HG02938 (cell line): ENCODE data around the gene PTGDR2.
"Not testable (repeated sequence)": the region's sequence is repeated elsewhere in the genome, so short reads cannot be mapped to it uniquely, and the experiment has no call there.

Experiments
- ATAC-seq: cut with Tn5 transposase; IDR thresholded peaks from one replicate; pipeline ENCODE4 v1.9.1; 2021; ENCODE audit warnings: mild to moderate bottlenecking, moderate library complexity; ENCODE audit not compliant: unreplicated experiment

Gene PTGDR2

DNA sequence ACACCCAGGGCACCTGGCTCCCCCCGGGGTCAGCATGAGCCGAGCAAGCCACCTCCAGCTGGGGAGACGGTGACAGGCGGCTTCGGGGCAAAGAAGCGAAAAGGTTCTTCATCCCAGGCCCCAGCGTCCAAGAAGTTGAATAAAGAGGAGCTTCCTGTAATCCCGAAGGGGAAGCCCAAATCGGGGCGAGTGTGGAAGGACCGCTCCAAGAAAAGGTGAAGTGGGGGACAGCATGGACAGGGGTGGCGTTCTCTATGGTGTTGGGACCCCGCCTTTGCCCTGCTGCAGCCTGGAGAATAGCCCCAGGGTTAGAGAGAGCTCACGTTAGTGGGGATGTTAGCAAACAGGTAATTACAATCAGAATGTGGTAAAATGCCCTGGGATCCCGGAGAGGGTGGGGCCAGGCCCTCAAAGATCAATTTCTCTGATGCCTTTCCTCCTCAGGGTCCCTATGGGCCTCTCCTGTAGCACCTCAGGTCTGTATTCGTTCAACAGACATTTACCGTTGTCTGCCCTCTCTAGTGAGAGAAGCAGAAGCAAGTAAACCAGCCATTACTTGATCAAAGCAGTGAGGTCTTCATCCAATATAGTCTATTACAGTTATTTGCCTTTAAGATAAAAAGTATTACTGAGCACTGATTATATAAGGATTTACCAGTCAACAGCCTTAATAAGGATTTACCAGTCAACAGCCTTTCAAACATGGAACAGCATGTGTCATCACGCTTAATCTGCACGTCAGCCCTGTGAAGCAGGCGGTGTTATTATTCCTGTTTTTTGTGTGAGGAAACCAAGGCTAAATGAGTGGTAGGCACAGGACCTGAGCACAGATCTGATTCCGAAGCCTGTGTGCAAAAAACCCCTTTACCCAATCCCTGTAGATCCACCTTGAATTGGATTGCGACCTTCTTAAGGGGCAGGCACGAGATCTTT is 12.8 kb downstream of the PTGDR2 start:
- no peak for ATAC-seq

DNA sequence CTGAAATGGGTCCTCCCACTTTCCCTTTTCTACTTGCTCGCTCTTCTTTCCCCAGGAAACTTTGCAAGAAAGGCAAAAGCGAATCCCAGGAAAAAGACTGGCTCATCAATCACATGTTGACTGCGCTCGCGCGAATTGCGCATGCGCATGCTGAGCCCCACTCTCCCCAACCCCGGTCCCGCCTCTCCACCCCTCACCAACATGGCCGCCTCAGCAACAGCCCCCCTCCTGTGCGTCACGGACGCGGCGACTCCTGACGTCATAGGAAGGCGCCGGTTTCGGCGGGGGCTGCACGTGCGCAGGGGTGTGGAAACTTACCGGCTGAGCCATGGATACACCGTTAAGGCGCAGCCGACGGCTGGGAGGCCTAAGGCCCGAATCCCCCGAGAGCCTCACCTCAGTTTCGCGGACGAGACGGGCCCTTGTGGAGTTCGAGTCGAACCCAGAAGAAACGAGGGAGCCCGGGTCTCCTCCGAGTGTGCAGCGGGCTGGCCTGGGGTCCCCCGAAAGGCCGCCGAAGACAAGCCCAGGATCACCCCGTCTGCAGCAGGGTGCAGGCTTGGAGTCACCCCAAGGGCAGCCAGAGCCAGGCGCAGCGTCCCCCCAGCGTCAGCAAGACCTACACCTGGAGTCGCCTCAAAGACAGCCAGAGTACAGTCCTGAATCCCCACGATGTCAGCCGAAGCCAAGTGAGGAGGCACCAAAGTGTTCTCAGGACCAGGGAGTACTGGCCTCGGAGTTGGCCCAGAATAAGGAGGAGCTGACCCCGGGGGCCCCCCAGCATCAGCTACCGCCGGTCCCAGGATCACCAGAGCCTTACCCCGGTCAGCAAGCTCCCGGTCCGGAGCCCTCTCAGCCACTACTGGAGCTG is 13.7 kb downstream of the PTGDR2 start, which contains the start of gene CCDC86:
CCDC86 (plus strand) TSS at position 317 of the 871 bp plus-strand sequence; CDS start at position 329, 12 bp downstream.
- peak; percentile 72 for ATAC-seq

DNA sequence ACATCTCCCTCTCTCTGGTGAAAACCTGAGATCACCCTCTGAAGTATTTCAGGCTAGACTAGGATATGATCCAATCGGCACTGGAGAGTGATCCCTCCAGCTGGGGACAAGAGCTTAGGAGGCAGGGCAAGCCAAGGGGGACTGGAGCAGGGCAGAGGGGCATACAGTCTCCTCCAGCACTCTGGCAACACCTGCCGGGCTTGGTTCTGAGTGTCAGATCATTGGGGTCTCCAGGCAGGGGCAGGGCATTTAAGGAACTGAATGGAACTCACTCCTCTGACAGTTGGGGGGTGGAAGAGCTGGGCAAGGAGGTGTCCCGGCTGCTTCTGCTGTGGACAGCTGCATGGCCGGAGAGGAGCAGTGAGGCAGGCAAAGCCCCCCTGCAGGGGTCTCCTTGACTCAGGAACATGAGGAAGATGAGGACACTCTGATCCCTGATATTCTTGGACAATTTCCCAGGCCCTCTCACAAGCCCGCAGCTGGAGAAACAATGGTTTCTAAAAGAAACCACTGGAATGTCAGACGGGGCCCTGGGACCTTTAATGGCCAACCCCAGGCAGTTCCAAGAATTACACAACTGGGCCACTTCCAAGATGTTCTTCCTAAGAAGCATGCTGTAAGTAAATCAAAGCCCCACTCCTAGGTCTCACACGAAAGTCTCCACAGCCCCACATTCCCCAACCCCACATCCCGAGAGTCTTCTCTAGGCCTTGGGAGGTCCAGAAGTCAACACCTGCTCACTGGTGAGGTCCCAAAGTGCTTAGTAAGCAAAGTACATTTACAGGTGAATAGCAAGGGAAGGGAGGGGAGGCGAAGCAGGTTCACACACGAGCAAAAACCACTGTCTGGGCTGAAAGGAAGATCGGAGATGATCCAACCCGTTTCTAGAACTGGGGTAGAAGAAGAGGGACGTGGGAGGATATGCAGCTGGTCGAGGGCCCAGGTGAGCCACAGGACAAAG is 15.0 kb downstream of the PTGDR2 start:
- ATAC-seq, result no peak

DNA sequence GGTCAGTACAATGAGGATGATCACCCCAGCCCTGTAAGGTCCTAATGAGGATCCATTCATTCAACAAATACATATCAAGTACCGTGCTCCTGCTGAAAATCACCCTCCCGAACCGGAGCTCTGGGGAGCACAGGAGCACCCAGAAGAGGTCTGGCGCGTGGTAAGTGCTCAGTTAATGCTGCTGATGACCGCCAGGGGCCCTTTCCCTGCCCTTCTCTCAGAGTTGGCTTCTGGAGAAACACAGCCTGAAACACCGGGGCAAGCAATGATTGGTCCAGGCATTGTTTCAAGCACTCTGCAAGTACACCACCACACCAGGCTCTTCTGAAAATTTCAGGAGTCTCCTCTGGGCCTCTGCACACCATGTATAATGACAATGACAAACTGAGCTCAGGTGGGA is 17.6 kb downstream of the PTGDR2 start:
- no peak for ATAC-seq

DNA sequence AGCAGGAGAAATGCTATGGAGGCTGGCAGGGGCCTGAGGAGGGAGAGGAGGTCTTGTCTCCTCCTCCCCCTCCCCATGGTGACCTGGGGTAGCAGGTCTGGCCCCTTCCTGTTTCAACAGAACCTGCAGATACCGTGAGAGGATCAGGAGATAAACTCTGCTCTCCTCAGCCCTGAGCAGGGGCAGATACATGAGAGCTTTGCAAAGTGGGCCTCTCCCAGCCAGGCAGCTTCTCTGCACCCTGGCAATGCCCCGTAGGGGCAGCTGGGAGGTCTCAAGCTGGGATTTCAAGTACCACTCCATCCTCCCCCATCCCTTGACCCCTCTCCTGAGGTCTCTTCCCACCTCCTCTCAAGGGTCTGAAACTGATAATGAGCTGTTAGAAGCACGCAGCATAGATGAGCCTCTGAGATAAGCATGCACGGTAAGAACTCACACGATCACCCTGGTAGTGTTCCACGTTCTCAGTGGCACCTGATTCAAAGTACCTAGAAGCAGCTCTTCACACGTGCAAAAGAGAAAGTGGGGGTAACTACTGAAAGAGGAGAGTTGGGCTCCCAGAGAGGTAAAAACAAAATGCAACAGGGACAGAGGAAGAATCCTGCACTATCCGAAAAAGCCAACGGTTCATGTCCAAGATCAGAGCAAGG is 18.8 kb downstream of the PTGDR2 start:
- ATAC-seq, result no peak

DNA sequence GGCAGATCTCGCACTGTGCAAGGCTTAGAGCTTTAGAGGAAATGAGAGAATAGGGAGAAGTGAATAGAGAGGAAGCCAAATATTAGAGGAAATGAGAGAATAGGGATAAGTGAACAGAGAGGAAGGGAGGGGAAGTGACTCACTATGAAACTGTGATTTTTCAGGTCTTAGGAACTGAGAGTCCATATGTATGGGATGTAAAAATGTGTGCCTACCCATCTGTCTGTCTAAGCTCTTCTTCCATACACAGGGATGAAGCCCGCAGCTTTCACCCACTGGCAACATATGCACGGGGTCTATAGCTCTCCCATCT is 20.3 kb downstream of the PTGDR2 start:
- ATAC-seq, result no peak

DNA sequence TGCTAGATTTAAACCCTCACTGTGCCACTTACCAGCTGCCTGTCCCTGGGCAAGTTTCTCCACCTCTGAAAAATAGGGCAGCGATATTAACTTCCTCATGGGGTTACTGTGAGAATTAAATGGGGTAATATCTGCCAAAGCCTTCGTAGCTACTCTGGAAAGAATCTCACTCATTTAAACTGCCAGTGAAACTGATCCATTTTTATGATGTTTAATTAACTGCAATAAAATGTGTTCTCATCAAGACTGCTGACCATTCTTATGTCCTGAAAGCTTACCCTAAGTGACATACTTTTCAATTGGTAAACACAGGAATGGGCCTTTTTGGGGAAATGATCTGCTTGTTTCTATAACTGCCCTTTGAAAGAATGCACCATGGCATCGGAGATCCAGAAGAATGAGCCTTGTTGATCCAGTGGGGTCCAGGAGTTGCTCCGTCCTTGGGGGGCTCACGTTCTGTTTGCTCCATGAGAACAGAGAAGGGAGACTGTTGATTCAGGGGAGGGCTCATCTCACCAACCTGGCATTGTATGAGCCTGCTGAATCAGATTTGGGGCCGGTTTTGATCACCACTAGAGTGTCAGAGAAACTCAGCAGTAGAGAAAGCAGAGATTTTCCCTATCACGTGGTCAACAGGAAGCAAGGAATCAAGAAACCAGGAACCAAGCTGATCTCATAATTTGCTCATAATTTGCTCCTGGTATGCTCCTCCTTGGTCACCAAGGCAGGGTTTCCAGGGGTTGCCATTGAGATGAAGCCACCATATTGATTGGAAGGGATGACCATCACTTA is 20.8 kb downstream of the PTGDR2 start:
- no peak for ATAC-seq

DNA sequence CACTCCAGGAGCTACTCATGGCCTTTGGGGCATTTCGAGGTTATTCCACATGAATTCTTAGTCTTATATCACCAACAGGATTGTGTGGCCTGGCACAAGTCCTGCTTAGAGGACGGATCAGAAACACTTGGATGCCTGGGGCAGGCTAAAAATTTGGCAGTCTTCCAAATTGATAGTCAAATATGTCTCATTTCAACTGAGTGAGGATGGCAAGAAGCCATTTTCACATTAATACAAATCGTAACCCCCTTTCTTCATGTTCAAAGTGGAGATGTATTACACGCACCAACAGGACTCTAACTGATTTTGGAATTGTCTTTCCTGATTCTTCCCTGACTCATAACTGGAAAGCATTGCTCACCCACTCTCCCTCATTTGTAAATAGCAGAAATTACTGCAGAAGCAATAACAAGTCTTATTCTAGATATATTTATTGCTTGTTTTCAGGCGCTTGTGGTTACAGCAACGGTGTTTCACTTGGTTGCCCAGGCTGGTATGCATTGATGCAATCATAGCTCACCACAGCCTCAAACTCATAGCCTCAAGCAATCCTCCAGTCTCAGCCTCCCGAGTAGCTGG is 24.2 kb downstream of the PTGDR2 start:
- no peak for ATAC-seq

DNA sequence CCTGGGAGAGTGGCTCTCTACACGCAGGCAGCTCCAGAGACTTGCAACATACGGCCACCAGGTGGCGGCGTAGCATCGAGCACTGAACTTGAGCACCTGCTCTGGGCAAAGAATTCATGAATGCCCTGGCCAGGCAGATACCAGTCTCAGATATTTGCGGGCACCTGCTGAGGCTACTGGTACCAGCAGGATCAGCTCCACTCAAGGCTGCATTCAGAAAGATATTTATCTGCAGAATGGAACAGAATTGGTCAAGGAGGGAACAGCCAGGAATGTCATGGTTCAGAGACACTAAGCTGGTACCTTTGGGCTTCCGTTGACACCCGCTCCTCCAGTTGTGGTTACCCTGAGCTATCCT is 24.6 kb downstream of the PTGDR2 start:
- no peak for ATAC-seq

DNA sequence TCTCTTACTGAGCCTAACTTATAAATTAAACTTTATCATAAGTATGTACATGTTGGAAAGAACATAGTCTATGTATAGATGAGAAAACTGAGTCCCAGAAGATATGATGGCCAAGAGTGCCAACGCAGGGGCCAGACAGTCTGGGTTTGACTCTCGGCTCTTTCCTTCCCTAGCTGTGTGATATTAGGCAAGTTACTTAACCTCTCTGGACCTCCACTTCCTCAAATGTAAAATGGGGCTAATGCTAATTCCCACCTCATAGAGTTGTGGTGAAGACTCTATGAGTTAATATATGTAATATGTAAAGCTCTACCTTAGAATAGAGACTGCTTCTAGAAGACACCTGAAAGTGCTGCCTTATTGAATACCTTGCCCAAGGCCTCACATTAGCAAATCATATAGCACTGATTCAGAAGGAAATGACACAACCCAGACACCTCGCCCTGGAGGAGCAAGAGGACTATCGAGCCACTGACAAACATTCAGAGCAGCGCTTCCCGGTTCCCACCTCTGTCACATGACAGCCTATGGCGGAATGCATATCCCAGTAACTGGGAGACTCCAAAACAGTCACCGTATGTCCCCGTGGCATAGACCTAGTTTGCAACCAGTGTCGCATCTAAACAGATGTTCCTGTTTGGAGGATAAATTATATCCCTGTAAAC is 25.1 kb downstream of the PTGDR2 start:
- no peak for ATAC-seq

DNA sequence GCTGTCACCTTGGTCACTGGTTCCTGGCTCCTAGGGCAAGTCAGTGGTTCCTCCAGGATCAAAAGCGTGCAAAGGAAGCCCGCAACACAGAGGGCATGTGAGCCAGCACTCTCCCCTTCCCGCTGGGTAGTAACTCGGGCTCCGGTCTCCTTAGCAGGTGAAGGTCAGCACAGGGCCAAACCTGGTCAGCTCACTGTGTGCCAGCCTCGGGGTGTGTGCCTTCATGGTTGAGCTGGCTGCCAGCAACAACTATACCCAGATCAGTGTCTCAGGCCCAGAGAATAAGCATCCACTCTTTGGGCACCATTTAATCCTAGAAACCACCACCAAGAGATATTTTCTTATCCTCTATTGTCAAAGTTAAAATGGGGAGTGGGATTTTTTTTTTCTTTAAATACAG is 30.0 kb downstream of the PTGDR2 start:
- ATAC-seq, result no peak

DNA sequence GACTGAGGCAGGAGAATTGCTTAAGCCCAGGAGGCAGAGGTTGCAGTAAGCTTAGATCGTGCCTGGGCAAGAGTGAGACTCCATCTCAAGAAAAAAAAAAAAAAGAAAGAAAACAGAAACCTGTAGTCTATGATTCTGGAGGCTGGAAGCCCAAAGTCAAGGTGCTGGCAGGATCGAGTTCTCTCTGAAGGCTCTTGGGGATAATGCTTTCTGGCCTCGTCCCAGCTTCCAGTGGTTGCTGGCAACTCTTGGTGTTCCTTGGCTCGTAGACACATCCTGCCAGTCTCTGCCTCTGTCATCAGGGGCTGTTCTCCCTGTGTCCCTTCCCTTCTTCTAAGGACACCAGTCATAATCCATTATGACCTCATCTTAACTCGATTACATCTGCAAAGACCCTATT is 30.6 kb downstream of the PTGDR2 start:
- ATAC-seq, result no peak

DNA sequence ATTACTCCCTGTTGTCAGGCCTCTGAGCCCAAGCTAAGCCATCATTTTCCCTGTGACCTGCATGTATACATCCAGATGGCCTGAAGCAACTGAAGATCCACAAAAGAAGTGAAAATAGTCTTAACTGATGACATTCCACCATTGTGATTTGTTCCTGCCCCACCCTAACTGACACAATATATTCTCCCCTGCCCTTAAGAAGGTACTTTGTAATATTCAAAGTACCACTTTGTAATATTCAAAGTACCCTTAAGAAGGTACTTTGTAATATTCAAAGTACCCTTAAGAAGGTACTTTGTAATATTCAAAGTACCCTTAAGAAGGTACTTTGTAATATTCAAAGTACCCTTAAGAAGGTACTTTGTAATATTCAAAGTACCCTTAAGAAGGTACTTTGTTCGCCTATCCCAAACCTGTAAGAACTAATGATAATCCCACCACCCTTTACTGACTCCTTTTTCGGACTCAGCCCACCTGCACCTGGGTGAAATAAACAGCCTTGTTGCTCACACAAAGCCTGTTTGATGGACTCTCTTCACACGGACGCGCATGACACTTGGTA is 31.9 kb downstream of the PTGDR2 start:
- not testable (repeated sequence) for ATAC-seq

DNA sequence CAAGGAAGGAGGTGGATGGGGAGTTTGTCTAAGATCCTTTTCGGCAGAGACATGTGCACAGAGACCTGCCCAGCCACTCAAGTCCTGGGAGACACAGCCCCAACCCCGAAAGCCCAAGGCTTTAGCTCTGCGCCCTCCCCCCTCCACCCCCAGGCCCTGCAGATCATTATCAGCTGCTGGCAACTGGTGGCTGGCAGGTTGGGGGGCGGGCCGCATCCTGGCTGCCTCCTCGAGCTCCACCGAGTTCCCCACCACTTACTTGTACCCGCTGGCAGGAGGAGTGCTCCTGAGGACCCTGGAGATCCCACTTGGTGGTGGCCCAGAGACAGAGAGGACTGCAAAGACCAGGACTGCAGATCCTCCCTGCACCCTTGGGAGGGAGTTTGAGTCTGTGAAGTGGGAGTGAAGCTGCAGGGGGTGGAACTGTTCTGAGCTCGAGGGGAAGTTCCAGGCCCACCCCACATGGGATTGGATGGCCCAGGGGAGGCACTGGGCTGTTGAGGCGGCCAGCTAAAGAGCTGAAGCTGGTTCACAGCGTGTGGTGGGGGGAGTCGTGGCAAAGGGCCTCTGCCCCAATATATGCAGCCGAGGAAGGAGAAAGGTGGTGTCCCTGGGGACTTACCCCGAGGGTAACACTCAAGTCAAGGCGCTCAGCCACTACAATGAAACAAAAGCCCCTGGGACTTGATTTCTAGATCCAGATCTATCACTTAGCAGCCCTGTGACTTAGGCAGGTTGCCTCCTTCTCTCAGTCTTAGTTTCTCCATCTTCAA is 33.7 kb downstream of the PTGDR2 start:
- no peak for ATAC-seq

DNA sequence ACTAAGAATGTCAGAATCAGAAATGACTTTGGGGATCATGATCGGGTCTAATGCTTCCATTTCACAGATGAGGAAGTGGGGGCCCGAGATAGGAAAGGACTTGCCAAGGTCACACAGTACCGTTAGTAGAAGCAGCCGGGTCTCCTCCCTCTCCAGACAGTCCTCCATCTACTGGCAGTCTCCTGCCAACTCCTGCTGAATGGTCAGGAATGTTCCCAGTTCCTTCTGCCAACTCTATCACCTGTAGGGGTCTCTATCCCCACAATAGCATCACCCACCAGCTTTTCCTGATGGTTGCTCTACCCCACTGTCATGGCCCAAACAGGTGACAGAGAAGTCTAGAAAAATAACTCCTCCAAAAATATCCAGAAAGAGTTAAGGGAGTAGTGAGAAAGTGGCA is 37.7 kb downstream of the PTGDR2 start:
- ATAC-seq, result no peak

DNA sequence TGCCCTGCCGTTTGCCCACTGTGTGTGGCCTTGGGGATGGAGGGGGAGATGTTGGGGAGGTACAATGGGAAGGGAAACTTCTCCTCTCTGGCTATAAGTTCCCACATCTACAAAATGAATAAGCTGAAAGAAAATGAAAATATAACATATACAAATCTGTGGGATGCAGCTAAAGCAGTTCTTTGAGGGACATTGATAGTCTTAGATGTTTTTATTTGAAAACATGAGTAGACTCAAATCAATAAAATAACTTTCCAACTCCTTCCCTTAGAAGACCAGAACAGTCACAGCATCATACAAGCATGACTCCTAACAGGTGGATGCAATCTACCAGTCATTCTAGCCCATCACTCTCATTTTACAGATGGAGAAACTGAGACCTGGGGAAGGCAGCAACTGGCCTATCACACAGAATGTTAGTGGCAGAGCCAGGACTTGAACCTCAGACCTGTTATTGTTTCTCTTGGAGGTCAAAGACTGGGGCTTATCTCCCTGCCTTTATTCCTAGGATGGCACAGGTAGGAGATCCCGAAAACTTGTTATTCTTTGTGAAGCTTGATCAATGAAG is 39.1 kb downstream of the PTGDR2 start:
- ATAC-seq, result no peak

DNA sequence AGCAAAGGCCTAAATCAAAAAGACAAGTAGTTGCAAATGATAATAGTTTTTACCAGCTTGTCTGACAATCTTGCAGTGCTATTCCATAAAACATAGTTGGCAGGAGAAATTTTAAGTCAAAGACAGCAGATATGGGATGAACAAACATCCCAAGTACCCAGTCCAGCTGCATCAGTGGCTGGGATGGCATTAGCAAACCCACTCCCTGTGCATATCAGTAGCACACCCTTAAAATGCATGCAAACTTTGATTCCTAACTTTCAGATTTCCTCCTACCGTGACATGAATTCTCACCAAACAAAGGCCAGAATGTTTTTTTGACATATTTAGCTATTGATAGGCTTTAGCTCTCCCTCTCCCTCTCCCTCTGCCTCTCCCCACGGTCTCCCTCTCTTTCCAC is 41.6 kb downstream of the PTGDR2 start:
- no peak for ATAC-seq
